HG02759 (cell line): ENCODE measurements around the gene ACSL4.
A peak's percentile ranks its signal among the peaks of the same experiment; 100 is the strongest.

ENCODE experiments used
- ATAC-seq: cut with Tn5 transposase; IDR thresholded peaks from one replicate; pipeline ENCODE4 v1.9.1; 2021; ENCODE audit warnings: mild to moderate bottlenecking, moderate library complexity; ENCODE audit not compliant: unreplicated experiment

The ACSL4 gene

GRCh38 chrX:109622270-109622669 lies 110.8 kb downstream of the ACSL4 start:
- ATAC-seq: no peak

- ATAC-seq: peak; percentile 42
These were observed 113.3 kb downstream of the ACSL4 start for GRCh38 chrX:109619771-109620170.

GRCh38 chrX:109614951-109615350 lies 118.1 kb downstream of the ACSL4 start:
- ATAC-seq: no peak

- ATAC-seq: no peak
These were observed 131.6 kb downstream of the ACSL4 start for GRCh38 chrX:109601486-109601885.

- ATAC-seq: no peak
These were observed 132.8 kb downstream of the ACSL4 start for GRCh38 chrX:109600237-109600651.

- no peak for ATAC-seq
These were observed 137.0 kb downstream of the ACSL4 start for GRCh38 chrX:109596015-109596414.
